HPDE6-E6E7 (cell line): ENCODE measurements around the gene ANKEF1.
"Not testable (repeated sequence)": the region's sequence is repeated elsewhere in the genome, so short reads cannot be mapped to it uniquely, and the experiment has no call there.

Experiments
- DNase-seq: peaks from one replicate; pipeline ENCODE4 v3.0.0; 2011; ENCODE audit warnings: missing footprints; ENCODE audit errors: extremely low spot score

ANKEF1 gene

DNA sequence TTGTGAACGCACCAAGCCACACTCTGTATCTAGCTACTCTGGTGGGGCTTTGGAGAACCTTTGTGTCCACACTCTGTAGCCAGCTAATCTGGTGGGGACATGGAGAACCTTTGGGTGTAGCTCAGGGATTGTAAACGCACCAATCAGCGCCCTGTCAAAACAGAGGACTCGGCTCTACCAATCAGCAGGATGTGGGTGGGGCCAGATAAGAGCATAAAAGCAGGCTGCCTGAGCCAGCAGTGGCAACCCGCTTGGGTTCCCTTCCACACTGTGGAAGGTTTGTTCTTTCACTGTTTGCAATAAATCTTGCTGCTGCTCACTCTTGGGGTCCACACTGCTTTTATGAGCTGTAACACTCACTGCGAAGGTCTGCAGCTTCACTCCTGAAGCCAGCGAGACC, 2.5 kb upstream of the ANKEF1 start:
- not testable (repeated sequence) for DNase-seq

- no peak for DNase-seq
Observed at GRCh38 chr20:10033905-10034650, 709 bp upstream of the ANKEF1 start.

- DNase-seq = not testable (repeated sequence)
Observed at GRCh38 chr20:10036321-10036720, 1.5 kb downstream of the ANKEF1 start.

GRCh38 chr20:10040070-10040975, 5.5 kb downstream of the ANKEF1 start:
- peak; percentile 57 for DNase-seq

DNA sequence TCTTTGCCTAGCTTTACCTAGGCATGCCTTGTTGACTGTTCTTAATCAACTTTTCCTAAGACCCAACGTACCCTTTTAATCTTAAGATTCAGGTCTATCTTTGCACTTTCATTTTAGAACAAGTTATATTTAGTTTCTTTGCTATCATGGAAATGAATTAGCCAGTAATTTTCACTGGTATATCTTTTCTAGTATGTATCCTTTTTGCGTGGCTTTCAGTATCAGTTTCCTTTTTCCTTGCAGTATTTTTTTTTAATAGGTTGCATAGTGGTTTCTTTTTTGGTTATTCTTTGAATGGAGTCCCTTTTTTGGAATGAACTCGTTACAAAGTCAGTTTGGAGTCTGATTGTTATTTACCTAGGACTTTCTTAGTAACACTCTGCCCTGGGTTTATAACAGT, 7.3 kb downstream of the ANKEF1 start:
- no peak for DNase-seq

- DNase-seq = no peak
Observed at GRCh38 chr20:10047427-10047826, 12.6 kb downstream of the ANKEF1 start.

DNA sequence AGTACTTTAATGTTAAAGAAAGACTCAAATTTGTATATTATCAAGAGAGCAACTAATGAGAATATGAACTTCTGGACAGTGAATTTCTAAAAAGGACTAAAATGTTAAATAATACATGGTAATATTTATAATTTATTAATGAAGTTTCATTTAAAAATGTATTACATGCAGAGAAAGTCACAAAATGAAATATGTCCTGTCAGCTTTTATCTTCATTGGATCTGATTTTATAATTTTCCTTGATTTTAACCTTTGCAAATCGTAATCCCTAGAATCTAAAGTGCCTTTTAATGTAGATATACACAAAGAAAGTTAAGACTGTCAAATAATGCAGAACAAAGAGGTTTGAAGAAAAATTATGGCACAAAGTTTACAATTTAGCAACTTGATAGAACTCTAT, 16.4 kb downstream of the ANKEF1 start:
- DNase-seq = no peak

GRCh38 chr20:10059006-10059405, 24.2 kb downstream of the ANKEF1 start:
- DNase-seq = no peak

GRCh38 chr20:10060226-10060625, 25.4 kb downstream of the ANKEF1 start:
- DNase-seq = no peak

GRCh38 chr20:10061641-10062040, 26.9 kb downstream of the ANKEF1 start:
- no peak for DNase-seq

DNA sequence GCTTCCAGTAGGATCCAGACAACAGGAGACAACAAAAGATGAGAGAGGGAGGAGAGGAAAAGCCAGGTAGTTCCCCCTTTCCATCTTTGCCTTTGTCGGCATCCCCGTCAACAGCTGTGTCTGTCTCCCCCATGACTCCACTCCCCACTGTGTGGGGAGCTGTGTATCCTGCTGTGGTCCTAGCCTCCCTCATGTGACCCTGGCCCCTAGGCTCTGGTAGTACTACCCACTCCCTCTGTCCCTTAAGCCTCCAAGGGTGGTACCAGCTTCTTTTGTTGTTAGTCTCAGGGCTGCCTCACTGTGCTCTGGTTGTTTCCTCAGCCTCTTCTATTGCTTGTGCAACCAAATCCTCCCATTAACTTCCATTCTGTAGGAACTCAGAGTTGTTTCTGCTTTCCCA, 28.7 kb downstream of the ANKEF1 start:
- no peak for DNase-seq

DNA sequence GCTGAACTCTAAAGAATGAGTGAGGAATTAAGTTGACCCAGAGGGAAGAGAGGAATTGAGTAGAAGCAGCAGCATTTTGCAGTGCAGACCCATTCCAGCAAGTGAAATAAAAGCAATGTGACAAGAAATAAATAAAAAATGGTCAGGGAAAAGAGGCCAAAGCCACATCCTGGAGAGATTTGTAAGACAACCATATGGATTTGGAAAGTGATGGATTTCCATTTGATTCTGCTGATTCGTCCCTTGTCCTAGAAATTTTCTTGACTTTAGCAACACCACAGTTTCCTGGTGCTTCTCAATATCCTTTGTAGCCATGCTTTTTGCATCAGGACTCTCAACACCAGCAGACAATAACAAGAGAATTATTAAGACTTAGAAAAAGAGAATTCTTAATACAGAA, 29.8 kb downstream of the ANKEF1 start:
- no peak for DNase-seq

DNA sequence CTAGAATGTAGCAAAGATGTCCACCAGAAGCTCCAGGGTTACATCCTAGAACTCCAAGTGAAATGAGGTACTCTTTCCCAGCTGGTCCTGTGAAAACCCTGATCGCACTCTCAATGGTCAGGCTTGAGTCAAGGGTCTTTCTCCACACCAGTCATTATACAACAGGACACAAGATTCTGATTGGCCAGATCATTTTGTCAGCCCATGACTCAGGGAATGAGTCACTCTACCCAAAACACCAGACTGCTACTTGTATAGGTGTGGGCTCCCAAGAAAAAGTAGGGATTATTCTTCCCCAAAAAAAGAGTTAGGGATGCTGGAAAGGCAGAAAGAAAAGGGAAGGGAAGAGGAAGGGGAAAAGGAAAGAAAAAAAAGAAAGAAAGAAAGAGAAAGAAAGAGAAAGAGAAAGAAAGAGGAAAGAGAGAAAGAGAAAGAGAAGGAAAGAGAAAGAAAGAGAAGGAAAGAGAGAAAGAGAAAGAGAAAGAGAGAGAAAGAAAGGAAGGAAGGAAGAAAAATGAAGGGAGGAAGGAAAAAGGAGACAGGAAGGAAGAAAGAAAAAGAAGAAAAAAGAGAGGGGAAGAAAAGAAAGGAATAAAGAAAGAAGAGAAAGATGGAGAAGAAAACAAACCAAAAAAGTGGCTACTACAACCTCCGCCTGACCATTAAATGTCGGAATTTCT, 30.5 kb downstream of the ANKEF1 start:
- DNase-seq = no peak

DNA sequence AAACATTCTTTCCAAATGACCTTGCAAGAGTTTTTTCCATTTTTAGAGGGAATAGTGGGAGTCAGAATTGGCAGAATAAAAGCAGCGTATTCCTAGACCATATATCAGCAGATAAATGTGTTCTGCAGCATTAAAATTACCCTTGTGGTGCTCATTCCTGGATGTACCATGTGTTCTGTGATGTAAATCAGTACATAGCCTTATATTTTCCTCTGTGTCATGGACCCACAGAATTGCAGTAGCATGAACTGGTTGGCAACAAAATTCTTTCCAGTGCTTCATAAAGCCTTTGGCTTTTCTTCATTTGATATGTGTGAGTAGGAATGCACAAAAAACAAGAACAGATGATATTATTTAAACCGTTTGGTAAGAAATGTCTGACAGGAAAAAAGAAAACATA, 32.5 kb downstream of the ANKEF1 start:
- DNase-seq = no peak

DNA sequence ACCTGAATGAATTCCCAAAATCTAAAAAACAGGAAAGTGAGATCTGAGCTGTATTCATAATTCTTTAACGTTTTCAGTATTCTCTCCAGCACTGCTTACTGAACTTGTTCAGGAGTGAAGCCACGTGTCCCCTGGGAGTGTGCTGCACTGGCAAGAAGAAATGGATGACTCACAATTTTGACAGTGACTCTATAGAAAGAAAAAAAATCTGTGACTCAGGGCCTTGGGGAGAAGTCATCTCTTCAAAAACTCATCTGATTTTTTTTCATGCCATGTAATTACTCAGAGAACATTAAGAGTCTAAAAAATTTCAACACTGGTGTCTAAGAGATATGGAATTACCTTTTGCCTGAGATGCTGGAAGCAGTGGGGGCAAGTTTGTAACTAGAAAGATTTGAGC, 39.7 kb downstream of the ANKEF1 start:
- peak; percentile 96 for DNase-seq

- no peak for DNase-seq
Observed at GRCh38 chr20:10075606-10076005, 40.8 kb downstream of the ANKEF1 start.

GRCh38 chr20:10076126-10077080, 41.6 kb downstream of the ANKEF1 start:
- no peak for DNase-seq

- DNase-seq = no peak
Observed at GRCh38 chr20:10077081-10077471, 42.3 kb downstream of the ANKEF1 start.

DNA sequence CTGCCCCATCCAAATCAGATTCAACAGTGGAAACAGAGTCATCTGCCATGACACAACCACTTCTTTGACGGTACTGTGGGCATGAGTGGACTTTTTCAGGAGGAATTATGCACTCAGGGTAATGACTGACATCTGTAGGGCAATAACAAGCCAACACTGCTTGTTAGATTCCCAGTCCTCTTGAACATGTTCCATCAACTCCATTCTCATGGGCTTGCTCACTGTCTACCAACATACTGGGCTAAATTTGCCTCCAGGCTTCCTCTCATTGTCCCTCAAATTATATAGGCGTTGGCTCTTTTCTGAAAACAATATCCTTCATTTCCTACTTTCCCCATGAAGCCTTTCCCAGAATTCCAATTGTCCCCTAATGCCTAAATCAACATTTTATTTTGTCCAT, 43.1 kb downstream of the ANKEF1 start:
- no peak for DNase-seq

DNA sequence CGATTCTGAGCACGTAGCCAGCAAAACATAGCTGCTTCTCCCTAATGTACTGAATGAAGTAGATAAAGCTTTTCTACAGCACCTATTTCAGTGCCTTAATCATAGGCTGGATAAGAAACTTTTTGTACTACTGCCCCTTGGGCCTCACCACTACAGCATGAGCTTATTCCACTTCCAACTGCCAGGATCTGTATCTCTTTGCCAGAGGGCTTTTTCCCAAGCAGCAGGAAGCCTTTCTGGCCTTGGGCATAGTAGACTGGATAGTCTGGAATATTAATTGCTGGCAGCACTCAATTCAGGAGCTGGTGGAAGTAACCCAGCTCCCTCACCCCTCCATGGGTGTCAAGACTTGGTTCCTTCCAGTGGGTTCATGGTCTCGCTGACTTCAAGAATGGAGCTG, 43.6 kb downstream of the ANKEF1 start:
- DNase-seq = no peak

GRCh38 chr20:10079964-10080363, 45.2 kb downstream of the ANKEF1 start:
- peak; percentile 84 for DNase-seq
